NCI-H2081 (cell line): ENCODE measurements around the gene CER1.
"Not testable (repeated sequence)": the region's sequence is repeated elsewhere in the genome, so short reads cannot be mapped to it uniquely, and the experiment has no call there.

ENCODE experiments used
- DNase-seq, 2 experiments: peaks; one replicate each; lab custom pipeline; 2025; lab: John Stamatoyannopoulos, UW

CER1 gene

DNA sequence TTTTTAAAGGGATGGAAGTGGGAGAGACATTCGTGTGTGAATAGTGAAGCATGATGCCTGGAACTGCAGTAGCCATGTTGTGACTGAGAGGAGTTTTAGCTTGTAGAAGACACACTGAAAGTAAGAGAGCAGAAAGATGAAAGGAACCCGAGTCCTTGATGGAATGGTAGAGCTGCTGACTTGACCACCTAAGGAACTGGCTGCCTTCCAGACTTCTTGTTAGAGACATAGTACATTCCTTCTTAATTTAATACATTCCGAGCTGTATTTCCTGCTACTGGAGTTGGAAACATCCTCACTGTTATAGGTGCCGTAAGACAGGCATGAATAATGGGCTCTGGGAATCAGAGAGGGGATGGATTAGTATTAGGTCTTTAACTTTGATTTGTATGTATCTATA lies 7.4 kb downstream of the CER1 start:
- DNase-seq = no peak

DNA sequence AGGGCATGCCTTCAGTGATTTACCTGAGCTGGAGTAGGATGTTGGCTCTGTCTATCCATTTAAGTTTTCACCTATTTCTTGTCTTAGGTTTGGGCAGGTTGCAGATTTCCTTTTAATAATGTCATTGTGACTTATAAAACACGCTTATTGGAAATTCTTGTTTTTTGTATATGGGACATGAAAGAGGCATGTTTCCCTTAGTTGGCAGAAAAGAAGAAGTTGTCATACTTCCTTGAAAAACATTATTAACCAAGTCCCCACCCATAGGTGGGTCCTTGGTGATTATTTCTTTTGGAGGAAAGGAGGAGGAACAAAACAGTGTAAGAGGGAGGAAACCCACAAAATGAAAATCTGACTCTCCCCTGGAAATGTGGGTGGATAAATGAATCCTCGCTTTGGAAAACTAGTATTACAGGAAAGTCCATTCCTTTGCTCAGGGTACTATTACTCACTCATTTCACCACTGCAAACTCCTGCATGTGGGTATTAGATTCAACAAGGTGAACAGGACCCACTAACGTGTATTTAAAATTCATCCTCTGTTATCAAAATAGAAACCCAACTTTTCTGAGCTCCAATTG lies 9.3 kb downstream of the CER1 start:
- no peak for DNase-seq

DNA sequence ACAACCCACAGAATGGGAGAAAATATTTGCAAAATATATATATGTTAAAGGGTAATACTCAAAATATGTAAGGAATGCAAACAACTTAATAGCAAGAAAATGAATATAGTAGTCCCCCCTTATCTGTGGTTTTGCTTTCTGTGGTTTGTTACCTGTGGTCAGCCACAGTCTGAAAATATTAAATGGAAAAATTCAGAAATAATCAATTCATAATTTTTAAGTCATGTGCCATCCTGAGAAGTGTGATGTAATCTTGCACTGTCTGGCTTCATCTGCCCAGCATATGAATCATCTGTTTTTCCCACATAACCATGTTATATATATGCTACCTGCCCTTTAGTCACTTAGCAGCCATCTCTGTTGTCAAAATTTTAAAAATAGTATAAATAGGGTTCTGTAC lies 11.7 kb downstream of the CER1 start:
- no peak for DNase-seq

- no peak for DNase-seq
Observed at GRCh38 chr9:14706530-14707140, 15.9 kb downstream of the CER1 start.

GRCh38 chr9:14705079-14705478 lies 17.5 kb downstream of the CER1 start:
- no peak for DNase-seq

- no peak for DNase-seq
Observed at GRCh38 chr9:14704281-14704680, 18.3 kb downstream of the CER1 start.

DNA sequence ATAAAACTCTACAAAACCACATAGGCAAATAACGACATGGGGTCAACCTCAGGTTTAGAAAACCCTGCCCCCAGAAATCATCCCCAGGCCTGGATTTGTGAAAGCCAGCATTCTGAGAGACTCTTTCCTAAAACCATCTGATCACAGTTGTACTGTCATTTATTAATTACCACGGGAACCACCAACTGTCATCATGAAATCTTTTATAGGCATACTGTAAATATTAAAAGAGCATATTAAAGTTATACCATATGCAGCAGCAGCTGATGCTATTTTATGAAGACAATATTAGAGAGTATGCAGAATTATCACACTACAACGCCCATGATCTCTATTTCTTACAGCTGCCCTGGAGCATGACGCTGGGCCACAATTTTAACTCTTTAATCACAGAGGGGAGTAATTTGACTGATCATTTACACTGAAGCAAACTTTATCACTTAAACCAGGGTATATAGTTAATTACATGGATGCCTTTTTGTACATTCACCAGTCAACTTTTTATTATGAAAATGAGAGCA lies 20.3 kb downstream of the CER1 start:
- DNase-seq = no peak

DNA sequence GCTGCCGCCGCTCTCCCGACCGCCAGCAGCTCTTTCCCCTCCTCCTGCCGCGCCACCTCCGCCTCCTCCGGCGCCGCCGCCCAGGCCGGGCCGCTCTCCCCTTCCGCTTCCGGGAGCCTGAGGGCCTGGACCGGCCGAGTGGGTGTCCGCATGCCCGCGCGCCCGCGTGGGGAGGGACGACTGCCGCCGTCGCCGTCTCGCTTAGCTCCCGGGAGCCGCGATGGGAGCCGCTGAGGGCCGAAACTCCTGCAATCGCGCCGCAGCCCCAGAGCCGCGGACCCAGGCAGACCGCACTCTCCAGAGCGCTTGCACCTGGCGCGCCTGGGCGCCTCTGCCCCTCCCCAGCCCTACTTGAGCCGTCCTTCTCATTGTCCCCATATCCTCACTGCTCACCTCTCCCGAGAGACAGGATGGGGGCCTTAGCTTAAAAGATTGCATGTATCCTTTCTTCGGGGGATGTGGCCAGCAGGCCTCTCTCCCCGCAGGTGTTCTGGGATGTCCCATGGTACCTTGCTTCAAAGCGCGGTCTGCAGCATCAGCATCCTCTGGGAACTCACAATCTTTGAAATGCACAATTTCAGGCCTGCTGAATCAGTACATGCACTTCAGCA lies 29.2 kb downstream of the CER1 start, which contains the start of gene ZDHHC21:
Gene ZDHHC21, minus strand, starts transcription at position 182 of the 611 bp plus-strand sequence. CDS start 19,092 bp downstream, outside the sequence.
- DNase-seq = peak; percentile 73 to 84

- peak; percentile 59 to 80 for DNase-seq
Observed at GRCh38 chr9:14692470-14693250, 29.9 kb downstream of the CER1 start.

DNA sequence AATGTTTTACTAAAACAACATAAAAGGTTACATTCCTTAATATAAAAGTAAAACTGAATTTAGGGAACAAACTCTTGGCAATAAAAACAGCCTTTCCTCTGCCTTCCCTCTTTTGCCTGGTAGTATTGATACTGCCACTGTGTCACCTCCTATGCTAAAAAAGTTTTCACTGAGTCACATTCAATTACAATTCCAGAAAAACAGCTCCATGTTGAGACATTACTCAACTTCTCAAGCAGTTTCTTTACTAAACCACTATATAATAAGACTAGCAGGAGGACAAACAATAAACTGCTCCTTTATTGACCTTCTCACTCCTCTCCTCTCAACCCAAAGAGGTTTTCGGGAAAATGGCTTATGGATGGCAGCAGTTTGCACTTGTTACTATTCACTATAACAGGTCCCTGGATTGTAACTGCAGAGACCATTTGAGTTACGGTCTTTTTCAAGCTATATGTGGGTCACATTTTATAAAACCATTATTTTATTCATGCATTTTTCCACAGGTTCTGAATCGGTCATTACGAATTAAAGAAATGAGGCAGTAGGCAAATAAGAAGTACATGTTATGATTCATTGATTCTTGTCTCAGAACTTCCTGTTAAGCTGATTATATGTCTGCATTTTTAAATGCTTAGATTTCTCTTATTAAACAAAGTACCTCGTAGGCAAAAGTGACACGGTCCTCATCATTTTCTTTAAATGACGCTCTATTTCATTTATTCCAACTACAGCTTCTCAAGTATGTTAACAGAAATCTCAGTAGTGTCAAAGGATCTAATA lies 31.4 kb downstream of the CER1 start:
- peak in 1 of 2 experiments; percentile 18 for DNase-seq

GRCh38 chr9:14687042-14687719 lies 35.4 kb downstream of the CER1 start:
- no peak for DNase-seq

- DNase-seq = no peak
Observed at GRCh38 chr9:14686168-14686567, 36.4 kb downstream of the CER1 start.

GRCh38 chr9:14682616-14683015 lies 39.9 kb downstream of the CER1 start:
- not testable (repeated sequence) for DNase-seq

DNA sequence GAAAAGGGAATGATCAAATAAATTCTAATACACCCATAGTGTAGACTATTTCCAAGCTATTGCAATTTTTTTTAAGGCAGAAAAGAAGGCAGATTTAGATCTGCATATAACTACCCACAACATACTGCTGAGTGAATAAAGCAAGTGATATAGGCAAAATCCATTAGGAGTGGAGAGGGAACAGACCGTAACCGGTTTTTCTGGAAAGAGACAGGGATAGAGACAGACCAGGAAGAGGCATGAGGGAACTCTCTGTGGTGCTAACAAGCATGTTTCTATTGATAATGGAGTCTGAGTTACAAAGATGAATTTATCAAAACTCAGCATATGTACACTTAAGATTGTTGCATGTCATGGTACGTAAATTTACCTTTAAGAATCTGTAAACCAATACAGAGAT lies 43.8 kb downstream of the CER1 start:
- DNase-seq = no peak

GRCh38 chr9:14677872-14678271 lies 44.7 kb downstream of the CER1 start:
- no peak for DNase-seq

DNA sequence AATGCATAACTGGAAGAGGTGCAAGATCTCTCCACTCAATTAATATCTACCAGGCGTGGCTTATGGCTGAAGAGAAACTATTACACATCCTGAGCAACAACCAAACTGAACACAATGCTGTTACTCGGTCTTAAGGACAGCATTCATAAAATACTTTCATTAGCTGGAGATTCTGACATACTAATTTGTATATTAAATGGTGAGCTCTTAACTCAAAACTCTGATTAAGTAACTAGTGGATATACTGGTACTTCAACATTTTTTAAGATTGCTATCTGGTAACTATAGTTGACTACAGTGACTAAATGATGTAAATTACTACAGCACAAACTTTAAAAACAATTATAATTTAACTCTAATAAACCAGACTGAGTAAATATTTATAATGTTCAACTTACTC lies 45.1 kb downstream of the CER1 start:
- DNase-seq = no peak

DNA sequence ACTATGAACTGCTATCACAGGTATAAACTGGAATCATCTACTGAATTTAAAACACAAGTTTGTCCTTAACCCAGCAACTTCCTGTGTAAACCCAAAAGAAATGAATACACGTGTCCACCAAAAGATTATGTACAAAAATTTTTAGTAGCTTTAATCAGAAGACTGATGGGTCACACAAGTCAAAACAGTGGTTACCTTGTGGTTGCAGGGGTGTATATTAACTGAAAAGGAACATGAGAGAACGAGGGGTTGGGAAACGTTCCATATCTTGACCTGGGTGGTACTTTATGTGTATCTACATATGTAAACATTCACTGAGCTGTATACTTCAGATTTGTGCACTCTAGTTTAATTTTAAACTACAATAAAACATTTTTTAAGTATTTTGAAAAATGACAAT lies 47.9 kb downstream of the CER1 start:
- no peak for DNase-seq

DNA sequence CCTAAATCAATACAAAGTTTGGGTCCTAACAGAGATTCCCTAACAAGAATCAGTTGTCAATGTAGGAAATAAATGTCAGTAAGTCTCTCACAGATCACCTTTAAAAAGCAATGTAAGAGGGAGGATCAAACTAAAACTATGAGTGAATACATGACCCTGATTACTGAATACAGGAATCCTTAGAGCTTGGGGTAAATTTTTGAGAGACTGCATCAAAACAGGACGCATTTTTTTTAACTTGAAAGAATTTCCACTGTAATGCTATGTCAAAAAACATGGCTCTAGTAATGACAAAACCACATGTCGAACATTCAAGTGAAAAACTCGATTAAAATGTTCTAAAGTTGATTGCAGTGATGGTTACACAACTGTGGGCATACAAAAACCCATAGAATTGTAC lies 51.2 kb downstream of the CER1 start:
- no peak for DNase-seq

DNA sequence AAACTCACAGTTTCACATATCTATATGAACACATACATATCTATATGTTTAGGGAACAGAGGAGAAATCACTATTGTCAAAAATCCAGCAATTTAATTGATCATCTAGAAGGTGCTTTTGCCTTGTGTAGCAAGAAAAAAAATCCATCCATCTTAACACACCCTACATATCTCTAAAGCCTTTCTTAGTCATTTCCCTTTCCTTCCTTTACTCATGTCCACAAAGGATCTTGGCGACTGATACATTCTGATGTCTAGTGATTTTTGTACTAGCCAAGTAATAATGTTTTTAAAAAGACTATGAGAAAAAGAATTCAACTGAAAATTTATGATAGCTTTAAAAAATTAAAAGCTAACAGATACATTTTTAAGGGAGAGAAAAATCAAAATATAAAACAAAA lies 51.8 kb downstream of the CER1 start:
- DNase-seq = no peak
